Measurements from ENCODE around the gene PLD4.

Gene PLD4

GRCh38 chr14:104923640-104924420 is 849 bp upstream of the PLD4 start:
- ChIA-PET CTCF (interaction anchor here (0.9 to 3.9 kb wide), 3 partner anchors 10 to 121 kb away, joined by 3 to 14 read pairs (median 11); no protein-coding TSS in a partner anchor), POLR2A (no interaction called here)
- DNase-seq (ENCODE audit: low read depth, low spot score) = no peak
- no peak overlapping the region for H3K4me3 ChIP-seq (ENCODE audit: low read depth, low read length)
- no peak for TF ChIP-seq CTCF (IDR thresholded peaks at IDR 0.05; ENCODE audit: insufficient read depth, low read length, missing control alignments)

- ChIA-PET POLR2A (no interaction called here), CTCF (interaction anchor here (1.1 to 3.9 kb wide), 3 partner anchors 9 to 119 kb away, joined by 3 to 14 read pairs (median 11); no protein-coding TSS in a partner anchor)
- no peak for TF ChIP-seq CTCF (IDR thresholded peaks at IDR 0.05; ENCODE audit: insufficient read depth, low read length, missing control alignments)
- no peak overlapping the region for H3K4me3 ChIP-seq (ENCODE audit: low read depth, low read length)
- no peak for DNase-seq (ENCODE audit: low read depth, low spot score)
Measured at GRCh38 chr14:104925214-104925854, 655 bp downstream of the PLD4 start.

- POLR2A ChIA-PET = no interaction called here
- no peak for TF ChIP-seq CTCF (IDR thresholded peaks at IDR 0.05; ENCODE audit: insufficient read depth, low read length, missing control alignments)
- no peak overlapping the region for H3K4me3 ChIP-seq (ENCODE audit: low read depth, low read length)
- CTCF ChIA-PET = interaction anchor here (1.1 to 3.9 kb wide), 3 partner anchors 8 to 118 kb away, joined by 3 to 14 read pairs (median 11); no protein-coding TSS in a partner anchor
- DNase-seq (ENCODE audit: low read depth, low spot score) = no peak
Measured at GRCh38 chr14:104925855-104926609, 1.4 kb downstream of the PLD4 start.

- TF ChIP-seq CTCF (IDR thresholded peaks at IDR 0.05; ENCODE audit: insufficient read depth, low read length, missing control alignments) = no peak
- H3K4me3 ChIP-seq (ENCODE audit: low read depth, low read length) = no peak overlapping the region
- DNase-seq (ENCODE audit: low read depth, low spot score) = no peak
- CTCF ChIA-PET = interaction anchor here (3.9 kb wide), 1 partner anchor 118 kb away, joined by 11 read pairs; no protein-coding TSS in a partner anchor
- POLR2A ChIA-PET = no interaction called here
Measured at GRCh38 chr14:104926619-104927431, 2.1 kb downstream of the PLD4 start.

GRCh38 chr14:104927432-104927816 is 2.7 kb downstream of the PLD4 start:
- ChIA-PET POLR2A (no interaction called here), CTCF (interaction anchor here (1.3 to 3.9 kb wide), 2 partner anchors 13 to 117 kb away, joined by 4 to 11 read pairs; no protein-coding TSS in a partner anchor)
- no peak for TF ChIP-seq CTCF (IDR thresholded peaks at IDR 0.05; ENCODE audit: insufficient read depth, low read length, missing control alignments)
- no peak overlapping the region for H3K4me3 ChIP-seq (ENCODE audit: low read depth, low read length)
- DNase-seq (ENCODE audit: low read depth, low spot score) = no peak
